Ascending aorta (tissue), 2 donors: ENCODE results near the gene CTSV. TPM values are rescaled to one million over a fixed set of nuclear protein-coding genes. Genes with fewer than 3 reads are reported as not detected.
"Not testable (repeated sequence)": the region's sequence is repeated elsewhere in the genome, so short reads cannot be mapped to it uniquely, and the experiment has no call there.

Experiments
- DNase-seq, 2 donors: peaks; one replicate each; pipeline ENCODE4 v3.0.0-alpha.2; 2019; ENCODE audit warnings: low spot score in 2 of 2
- H3K27ac ChIP-seq, 2 donors: fragments of 200-600 bp; sonication (generic); one replicate each; pipeline ENCODE4 v1.5.1; 2016 to 2017; ENCODE audit warnings: mild to moderate bottlenecking in 1 of 2
- H3K27me3 ChIP-seq: fragments of 200-600 bp; sonication (generic); one replicate; pipeline ENCODE4 v1.5.1; 2017
- H3K36me3 ChIP-seq, 2 donors: fragments of 200-600 bp; sonication (generic); one replicate each; pipeline ENCODE4 v1.5.1; 2016
- H3K4me1 ChIP-seq, 2 donors: fragments of 200-600 bp; sonication (generic); one replicate each; pipeline ENCODE4 v1.5.1; 2016 to 2017; ENCODE audit warnings: mild to moderate bottlenecking in 1 of 2
- H3K4me3 ChIP-seq, 2 donors: fragments of 200-600 bp; sonication (generic); one replicate each; pipeline ENCODE4 v1.5.1; 2016 to 2017; ENCODE audit warnings: mild to moderate bottlenecking in 1 of 2
- H3K9me3 ChIP-seq, 2 donors: fragments of 200-600 bp; sonication (generic); one replicate each; pipeline ENCODE4 v1.5.1; 2016
- CTCF ChIP-seq, 3 experiments: fragments of 200-600 bp in 2 of 3; fragments of 450-650 bp in 1 of 3; sonication (generic) in 2 of 3; IDR thresholded peaks; one replicate each; pipeline ENCODE4 v1.5.1; 2016 to 2019; ENCODE audit warnings: antibody characterized with exemption in 3 of 3, mild to moderate bottlenecking in 1 of 3, moderate library complexity in 1 of 3
- intact Hi-C: fragments of 100-400 bp; cut with DNase I; formaldehyde crosslinking; loops from one replicate; pipeline ENCODE4 v1.15.1; 2023
- total RNA-seq: library from RNA; depleted of rRNA; stranded (reverse); fragments of >200 nt; gene quantifications from one replicate; pipeline ENCODE4 v1.1.0, GENCODE V29; 2016

CTSV gene
- total RNA-seq, 1 donor from 2014 or later, result not detected

GRCh38 chr9:97076238-97076637, 37.3 kb upstream of the CTSV start:
- intact Hi-C loops, result no loop called here
- no peak for TF ChIP-seq CTCF (IDR thresholded peaks at IDR 0.05)
- no peak for DNase-seq
- Histone ChIP-seq H3K4me3 (no peak overlapping the region), H3K27me3 (peaks cover 4% of the 10 kb centered on the region), H3K9me3 (no peaks in the 10 kb centered on the region), H3K36me3 (no peaks in the 10 kb centered on the region), H3K27ac (no peak overlapping the region), H3K4me1 (no peaks in the 10 kb centered on the region)

GRCh38 chr9:97075289-97075985, 36.5 kb upstream of the CTSV start:
- Histone ChIP-seq H3K9me3 (no peaks in the 10 kb centered on the region), H3K27ac (no peak overlapping the region), H3K27me3 (peaks cover 4% of the 10 kb centered on the region), H3K36me3 (no peaks in the 10 kb centered on the region), H3K4me1 (no peaks in the 10 kb centered on the region), H3K4me3 (no peak overlapping the region)
- DNase-seq, result no peak
- intact Hi-C loops, result no loop called here
- no peak for TF ChIP-seq CTCF (IDR thresholded peaks at IDR 0.05)

- Histone ChIP-seq H3K9me3 (no peaks in the 10 kb centered on the region), H3K27me3 (peaks cover 4% of the 10 kb centered on the region), H3K4me3 (no peak overlapping the region), H3K36me3 (no peaks in the 10 kb centered on the region), H3K27ac (no peak overlapping the region), H3K4me1 (no peaks in the 10 kb centered on the region)
- TF ChIP-seq CTCF (IDR thresholded peaks at IDR 0.05), result no peak
- intact Hi-C loops, result no loop called here
- no peak for DNase-seq
Observed at GRCh38 chr9:97073506-97073905, 34.6 kb upstream of the CTSV start.

- no peaks in the 10 kb centered on the region for H3K9me3 ChIP-seq
- no peaks in the 10 kb centered on the region for H3K36me3 ChIP-seq
- no peaks in the 10 kb centered on the region for H3K4me1 ChIP-seq
- H3K4me3 ChIP-seq, result no peak overlapping the region
- peaks cover 2% of the 10 kb centered on the region for H3K27me3 ChIP-seq
- no peak for TF ChIP-seq CTCF (IDR thresholded peaks at IDR 0.05)
- intact Hi-C loops, result no loop called here
- no peak for DNase-seq
- no peak overlapping the region for H3K27ac ChIP-seq
Observed at GRCh38 chr9:97072285-97072776, 33.4 kb upstream of the CTSV start.

GRCh38 chr9:97070325-97070724, 31.4 kb upstream of the CTSV start:
- DNase-seq, H3K36me3 ChIP-seq, H3K4me1 ChIP-seq, H3K4me3 ChIP-seq, H3K27me3 ChIP-seq, intact Hi-C loops, H3K27ac ChIP-seq, H3K9me3 ChIP-seq: not testable (repeated sequence)

GRCh38 chr9:97067490-97067889, 28.5 kb upstream of the CTSV start:
- no peaks in the 10 kb centered on the region for H3K4me1 ChIP-seq
- no peak for DNase-seq
- H3K4me3 ChIP-seq, result no peak overlapping the region
- H3K9me3 ChIP-seq, result peaks cover 3 to 7% of the 10 kb centered on the region in 2 donors
- no peak for TF ChIP-seq CTCF (IDR thresholded peaks at IDR 0.05)
- no peaks in the 10 kb centered on the region for H3K36me3 ChIP-seq
- no peaks in the 10 kb centered on the region for H3K27me3 ChIP-seq
- intact Hi-C loops, result no loop called here
- no peak overlapping the region for H3K27ac ChIP-seq
